Endodermal cell (in vitro differentiated cells): ENCODE data around the gene CPNE6. TPM values are rescaled to one million over a fixed set of nuclear protein-coding genes. Genes with fewer than 3 reads are reported as not detected.

Experiments
- DNase-seq: peaks from one replicate; pipeline ENCODE4 v3.0.0-alpha.2; 2017
- H3K27ac ChIP-seq: 2 replicates; pipeline ENCODE4 v1.5.1; 2013; ENCODE audit warnings: mild to moderate bottlenecking, low read depth, low read length, moderate library complexity
- H3K27me3 ChIP-seq: 2 replicates; pipeline ENCODE4 v1.6.1; 2013; ENCODE audit warnings: mild to moderate bottlenecking, low read length, moderate library complexity; ENCODE audit not compliant: insufficient read depth, control insufficient read depth, poor library complexity, severe bottlenecking
- H3K36me3 ChIP-seq: 2 replicates; pipeline ENCODE4 v1.7.0; 2013; ENCODE audit warnings: mild to moderate bottlenecking, low read length, moderate library complexity; ENCODE audit not compliant: control insufficient read depth, insufficient read depth
- H3K4me1 ChIP-seq: one replicate; pipeline ENCODE4 v1.7.0; 2013; ENCODE audit warnings: low read length; ENCODE audit not compliant: control insufficient read depth, insufficient read depth
- H3K4me3 ChIP-seq: 2 replicates; pipeline ENCODE4 v1.5.1; 2013; ENCODE audit warnings: mild to moderate bottlenecking, low read length, moderate library complexity
- H3K9ac ChIP-seq: 2 replicates; pipeline ENCODE4 v1.6.1; 2013; ENCODE audit warnings: mild to moderate bottlenecking, low read length, moderate library complexity; ENCODE audit not compliant: poor library complexity, severe bottlenecking; ENCODE audit errors: extremely low read depth
- H3K9me3 ChIP-seq: 2 replicates; pipeline ENCODE4 v1.6.1; 2013; ENCODE audit warnings: mild to moderate bottlenecking, low read length, moderate library complexity; ENCODE audit not compliant: control insufficient read depth
- H3K27ac Mint-ChIP-seq: 2 replicates; pipeline ENCODE4 v1.8.0; 2020; ENCODE audit warnings: mixed read lengths
- H3K27me3 Mint-ChIP-seq: 2 replicates; pipeline ENCODE4 v1.8.0; 2021; ENCODE audit warnings: mild to moderate bottlenecking, mixed read lengths; ENCODE audit not compliant: insufficient read depth
- H3K36me3 Mint-ChIP-seq: 2 replicates; pipeline ENCODE4 v1.8.0; 2020; ENCODE audit warnings: low read depth, mixed read lengths
- H3K4me1 Mint-ChIP-seq: 2 replicates; pipeline ENCODE4 v1.8.0; 2020; ENCODE audit warnings: mixed read lengths
- H3K4me3 Mint-ChIP-seq: 2 replicates; pipeline ENCODE4 v1.8.0; 2020; ENCODE audit warnings: mild to moderate bottlenecking, moderate library complexity, mixed read lengths
- H3K9me3 Mint-ChIP-seq: 2 replicates; pipeline ENCODE4 v1.8.0; 2020; ENCODE audit warnings: mild to moderate bottlenecking, mixed read lengths
- WGBS, 2 experiments: methylation state at CpG; one replicate each; pipeline versions ENCODE4 v1.1.5 to v1.1.7; 2013; ENCODE audit warnings: missing lambda C conversion rate in 2 of 2, mixed read lengths in 1 of 2; ENCODE audit not compliant: insufficient coverage in 1 of 2, insufficient read length in 1 of 2; 5-methylcytosine and 5-hydroxymethylcytosine counted together
- total RNA-seq, 2 donors: library from RNA; stranded (reverse); fragmentation: NEBNext Ultra II Directional in 1 of 2; extraction: Animal tissue kit (Norgen Biotek cat#: 25700) in 1 of 2; gene quantifications; 2 replicates in 1 of 2; 3 replicates in 1 of 2; pipeline ENCODE4 v1.2.1, GENCODE V29; 2021
- TF ChIP-seq, protein P1 (sequence below): fragments of 200-600 bp; sonication (generic); conservative IDR thresholded peaks from 2 replicates; pipeline ENCODE4 v1.5.0; 2021; ENCODE audit warnings: antibody characterized with exemption, mild to moderate bottlenecking

Gene CPNE6
- total RNA-seq, 2 donors from 2014 or later: not detected

GRCh38 chr14:24122898-24123297 lies 51.5 kb downstream of the CPNE6 start:
- peaks cover 4% of the 10 kb centered on the region for H3K4me1 Mint-ChIP-seq
- 94 to 98% methylated on average over 7 to 8 of the region's 8 CpGs for WGBS, 2 experiments

GRCh38 chr14:24123424-24124417 lies 52.4 kb downstream of the CPNE6 start:
- no peak overlapping the region for H3K4me3 ChIP-seq
- Mint-ChIP-seq H3K4me3 (no peak overlapping the region), H3K4me1 (peaks cover 4% of the 10 kb centered on the region), H3K27me3 (no peaks in the 10 kb centered on the region), H3K9me3 (no peaks in the 10 kb centered on the region), H3K27ac (peak overlapping the region; percentile 61), H3K36me3 (peaks cover 40% of the 10 kb centered on the region)
- H3K27ac ChIP-seq: no peak overlapping the region
- H3K4me1 ChIP-seq: no peaks in the 10 kb centered on the region
- no peaks in the 10 kb centered on the region for H3K27me3 ChIP-seq
- DNase-seq: peak; percentile 62
- TF ChIP-seq, protein P1, sequence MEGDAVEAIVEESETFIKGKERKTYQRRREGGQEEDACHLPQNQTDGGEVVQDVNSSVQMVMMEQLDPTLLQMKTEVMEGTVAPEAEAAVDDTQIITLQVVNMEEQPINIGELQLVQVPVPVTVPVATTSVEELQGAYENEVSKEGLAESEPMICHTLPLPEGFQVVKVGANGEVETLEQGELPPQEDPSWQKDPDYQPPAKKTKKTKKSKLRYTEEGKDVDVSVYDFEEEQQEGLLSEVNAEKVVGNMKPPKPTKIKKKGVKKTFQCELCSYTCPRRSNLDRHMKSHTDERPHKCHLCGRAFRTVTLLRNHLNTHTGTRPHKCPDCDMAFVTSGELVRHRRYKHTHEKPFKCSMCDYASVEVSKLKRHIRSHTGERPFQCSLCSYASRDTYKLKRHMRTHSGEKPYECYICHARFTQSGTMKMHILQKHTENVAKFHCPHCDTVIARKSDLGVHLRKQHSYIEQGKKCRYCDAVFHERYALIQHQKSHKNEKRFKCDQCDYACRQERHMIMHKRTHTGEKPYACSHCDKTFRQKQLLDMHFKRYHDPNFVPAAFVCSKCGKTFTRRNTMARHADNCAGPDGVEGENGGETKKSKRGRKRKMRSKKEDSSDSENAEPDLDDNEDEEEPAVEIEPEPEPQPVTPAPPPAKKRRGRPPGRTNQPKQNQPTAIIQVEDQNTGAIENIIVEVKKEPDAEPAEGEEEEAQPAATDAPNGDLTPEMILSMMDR: no peak
- WGBS, 2 experiments: 90 to 92% methylated on average over 6 to 9 of the region's 9 CpGs
- no peaks in the 10 kb centered on the region for H3K9me3 ChIP-seq
- peaks cover 44% of the 10 kb centered on the region for H3K36me3 ChIP-seq
- no peak overlapping the region for H3K9ac ChIP-seq

More at GRCh38 chr14:24122898-24123297, 51.5 kb downstream of the CPNE6 start:
- Mint-ChIP-seq H3K36me3 (peaks cover 49% of the 10 kb centered on the region), H3K27me3 (no peaks in the 10 kb centered on the region), H3K4me3 (no peak overlapping the region), H3K27ac (peak overlapping the region; percentile 39), H3K9me3 (no peaks in the 10 kb centered on the region)
- H3K27ac ChIP-seq: no peak overlapping the region
- no peaks in the 10 kb centered on the region for H3K4me1 ChIP-seq
- DNase-seq: no peak
- TF ChIP-seq, protein P1: no peak
- no peaks in the 10 kb centered on the region for H3K9me3 ChIP-seq
- H3K4me3 ChIP-seq: no peak overlapping the region
- H3K27me3 ChIP-seq: no peaks in the 10 kb centered on the region
- no peak overlapping the region for H3K9ac ChIP-seq
- peaks cover 53% of the 10 kb centered on the region for H3K36me3 ChIP-seq

- no peak overlapping the region for H3K27ac ChIP-seq
- H3K9ac ChIP-seq: no peak overlapping the region
- no peak overlapping the region for H3K4me3 ChIP-seq
- no peaks in the 10 kb centered on the region for H3K4me1 ChIP-seq
- Mint-ChIP-seq H3K27me3 (no peaks in the 10 kb centered on the region), H3K36me3 (peaks cover 17% of the 10 kb centered on the region), H3K4me3 (no peak overlapping the region), H3K27ac (no peak overlapping the region), H3K4me1 (peaks cover 4% of the 10 kb centered on the region), H3K9me3 (no peaks in the 10 kb centered on the region)
- H3K36me3 ChIP-seq: peaks cover 19% of the 10 kb centered on the region
- TF ChIP-seq, protein P1: no peak
- DNase-seq: no peak
- H3K27me3 ChIP-seq: no peaks in the 10 kb centered on the region
- no peaks in the 10 kb centered on the region for H3K9me3 ChIP-seq
Observed at GRCh38 chr14:24126939-24127338, 55.6 kb downstream of the CPNE6 start.
